Measurements from ENCODE around the gene PRDM12.

- TF ChIP-seq POLR2A (IDR thresholded peaks at IDR 0.05; ENCODE audit: low read depth, low read length) (no peak), TAF1 (IDR thresholded peaks at IDR 0.05; ENCODE audit: low read depth, low read length) (no peak), POLR2AphosphoS5 (IDR thresholded peaks at IDR 0.05; ENCODE audit: low read depth, low read length) (no peak)
Observed at GRCh38 chr9:130639866-130640555, 24.4 kb upstream of the PRDM12 start.
